HEK293 (cell line): Measurements from ENCODE around the gene DDN.
A peak's percentile ranks its signal among the peaks of the same experiment; 100 is the strongest.

Experiments used
- CTCF ChIA-PET: fragments of 350-600 bp; formaldehyde crosslinking; extraction: SDS; loops from one replicate; lab custom pipeline; 2021; ENCODE audit warnings: antibody characterized with exemption; lab: Yijun Ruan, JAX
- POLR2A ChIA-PET: fragments of 300-600 bp; formaldehyde crosslinking; extraction: SDS; loops from one replicate; lab custom pipeline; 2020; ENCODE audit warnings: antibody characterized with exemption, inconsistent platforms; lab: Yijun Ruan, JAX
- H3K27ac ChIP-seq: fragments of 200-500 bp; sonication (Bioruptor generic); 2 replicates; pipeline ENCODE4 v1.5.1; 2014; ENCODE audit warnings: low read depth, low read length, control low read depth, inconsistent platforms; ENCODE audit errors: extremely low read depth
- H3K36me3 ChIP-seq, 2 experiments: fragments of 200-500 bp in 1 of 2; sonication (Bioruptor generic) in 1 of 2; 1 replicate in 1 of 2; 2 replicates in 1 of 2; pipeline ENCODE4 v1.5.1; 2014 to 2017; ENCODE audit warnings: inconsistent platforms in 2 of 2, low read length in 2 of 2; ENCODE audit not compliant: control insufficient read depth in 2 of 2, insufficient read depth in 1 of 2
- H3K4me1 ChIP-seq: fragments of 200-500 bp; sonication (Bioruptor generic); 2 replicates; pipeline ENCODE4 v1.5.1; 2014; ENCODE audit warnings: mild to moderate bottlenecking, low read length, inconsistent platforms; ENCODE audit not compliant: control insufficient read depth, insufficient read depth
- H3K4me3 ChIP-seq: 2 replicates; pipeline ENCODE4 v1.5.1; 2011; ENCODE audit warnings: low read depth, mild to moderate bottlenecking, control low read depth, low read length, moderate library complexity
- H3K9me3 ChIP-seq: fragments of 200-500 bp; sonication (Bioruptor generic); 2 replicates; pipeline ENCODE4 v1.5.1; 2014; ENCODE audit warnings: low read depth, low read length, inconsistent platforms; ENCODE audit not compliant: control insufficient read depth, insufficient read depth
- GLIS2 ChIP-seq: fragments of 450-650 bp; formaldehyde crosslinking; IDR thresholded peaks from 2 replicates; pipeline ENCODE4 v1.5.1; 2016; ENCODE audit warnings: missing biosample characterization, missing genetic modification characterization
- HOXD13 ChIP-seq: sonication (generic); formaldehyde crosslinking; IDR thresholded peaks from 2 replicates; pipeline ENCODE4 v1.8.0; 2022; ENCODE audit warnings: missing genetic modification reagents, borderline replicate concordance
- SALL2 ChIP-seq: fragments of 450-650 bp; formaldehyde crosslinking; IDR thresholded peaks from 2 replicates; pipeline ENCODE4 v1.5.0; 2017; ENCODE audit warnings: missing biosample characterization, mild to moderate bottlenecking, missing genetic modification characterization, borderline replicate concordance
- SCRT1 ChIP-seq: fragments of 450-650 bp; formaldehyde crosslinking; IDR thresholded peaks from 2 replicates; pipeline ENCODE4 v1.5.1; 2016; ENCODE audit warnings: missing biosample characterization, missing genetic modification characterization, borderline replicate concordance
- SCRT2 ChIP-seq: fragments of 450-650 bp; formaldehyde crosslinking; IDR thresholded peaks from 2 replicates; pipeline ENCODE4 v1.5.1; 2016; ENCODE audit warnings: missing biosample characterization, missing genetic modification characterization
- SETDB1 ChIP-seq: IDR thresholded peaks from one replicate; pipeline ENCODE4 v1.6.1; 2017; ENCODE audit warnings: mild to moderate bottlenecking, low read length, moderate library complexity, mixed read lengths; ENCODE audit not compliant: insufficient read length
- TSHZ1 ChIP-seq: fragments of 450-650 bp; formaldehyde crosslinking; IDR thresholded peaks from 2 replicates; pipeline ENCODE4 v1.5.1; 2016; ENCODE audit warnings: missing biosample characterization, missing genetic modification characterization, borderline replicate concordance
- YY2 ChIP-seq: fragments of 450-650 bp; formaldehyde crosslinking; IDR thresholded peaks from 2 replicates; pipeline ENCODE4 v1.5.1; 2016; ENCODE audit warnings: missing biosample characterization, missing genetic modification characterization
- ZBTB7A ChIP-seq: fragments of 450-650 bp; formaldehyde crosslinking; IDR thresholded peaks from 2 replicates; pipeline ENCODE4 v1.5.1; 2016; ENCODE audit warnings: low read depth, missing biosample characterization, missing genetic modification characterization
- ZNF169 ChIP-seq: fragments of 450-650 bp; formaldehyde crosslinking; IDR thresholded peaks from 2 replicates; pipeline ENCODE4 v1.5.1; 2016; ENCODE audit warnings: missing biosample characterization, missing genetic modification characterization
- ZNF2 ChIP-seq: fragments of 450-650 bp; formaldehyde crosslinking; IDR thresholded peaks from 2 replicates; pipeline ENCODE4 v1.5.1; 2016; ENCODE audit warnings: missing biosample characterization, missing genetic modification characterization
- ZNF404 ChIP-seq: fragments of 450-650 bp; formaldehyde crosslinking; IDR thresholded peaks from 2 replicates; pipeline ENCODE4 v1.5.1; 2017; ENCODE audit warnings: missing biosample characterization, missing genetic modification characterization
- ZNF416 ChIP-seq: fragments of 450-650 bp; formaldehyde crosslinking; IDR thresholded peaks from 2 replicates; pipeline ENCODE4 v1.5.1; 2016; ENCODE audit warnings: missing biosample characterization, missing genetic modification characterization
- ZNF426 ChIP-seq: fragments of 450-650 bp; formaldehyde crosslinking; IDR thresholded peaks from 2 replicates; pipeline ENCODE4 v1.5.1; 2017; ENCODE audit warnings: missing biosample characterization, missing genetic modification characterization, mild to moderate bottlenecking, inconsistent platforms, moderate library complexity
- ZNF433 ChIP-seq: fragments of 450-650 bp; formaldehyde crosslinking; IDR thresholded peaks from 2 replicates; pipeline ENCODE4 v1.5.1; 2016; ENCODE audit warnings: missing biosample characterization, missing genetic modification characterization, low read depth
- ZNF529 ChIP-seq: fragments of 450-650 bp; formaldehyde crosslinking; IDR thresholded peaks from 2 replicates; pipeline ENCODE4 v1.5.1; 2017; ENCODE audit warnings: missing genetic modification characterization, missing biosample characterization; ENCODE audit not compliant: insufficient replicate concordance
- ZNF623 ChIP-seq: fragments of 450-650 bp; formaldehyde crosslinking; IDR thresholded peaks from 2 replicates; pipeline ENCODE4 v1.5.1; 2016; ENCODE audit warnings: missing biosample characterization, missing genetic modification characterization
- TF ChIP-seq, protein P1 (sequence below): fragments of 450-650 bp; formaldehyde crosslinking; IDR thresholded peaks from 2 replicates; pipeline ENCODE4 v1.5.1; 2016; ENCODE audit warnings: missing biosample characterization, missing genetic modification characterization
- TF ChIP-seq, protein P2 (sequence below): IDR thresholded peaks from 2 replicates; pipeline ENCODE4 v1.6.1; 2011; ENCODE audit warnings: mild to moderate bottlenecking, low read depth, low read length, borderline replicate concordance

DDN gene

GRCh38 chr12:49031573-49032161, 32.5 kb upstream of the DDN start:
- Histone ChIP-seq H3K4me3 (no peak overlapping the region), H3K27ac (no peak overlapping the region), H3K36me3 (peaks cover 26 to 95% of the 10 kb centered on the region in 2 experiments), H3K9me3 (no peaks in the 10 kb centered on the region), H3K4me1 (no peaks in the 10 kb centered on the region)
- TF ChIP-seq, protein P1, sequence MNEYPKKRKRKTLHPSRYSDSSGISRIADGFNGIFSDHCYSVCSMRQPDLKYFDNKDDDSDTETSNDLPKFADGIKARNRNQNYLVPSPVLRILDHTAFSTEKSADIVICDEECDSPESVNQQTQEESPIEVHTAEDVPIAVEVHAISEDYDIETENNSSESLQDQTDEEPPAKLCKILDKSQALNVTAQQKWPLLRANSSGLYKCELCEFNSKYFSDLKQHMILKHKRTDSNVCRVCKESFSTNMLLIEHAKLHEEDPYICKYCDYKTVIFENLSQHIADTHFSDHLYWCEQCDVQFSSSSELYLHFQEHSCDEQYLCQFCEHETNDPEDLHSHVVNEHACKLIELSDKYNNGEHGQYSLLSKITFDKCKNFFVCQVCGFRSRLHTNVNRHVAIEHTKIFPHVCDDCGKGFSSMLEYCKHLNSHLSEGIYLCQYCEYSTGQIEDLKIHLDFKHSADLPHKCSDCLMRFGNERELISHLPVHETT = no peak
- TF ChIP-seq ZNF433 (tag by site-specific recombination) = no peak
- no peak for TF ChIP-seq SALL2 (tag by site-specific recombination)
- TF ChIP-seq ZNF623 = no peak
- no peak for TF ChIP-seq SETDB1
- TF ChIP-seq ZNF426 = no peak
- no peak for TF ChIP-seq YY2 (tag by site-specific recombination)
- no peak for TF ChIP-seq ZNF404 (tag by site-specific recombination)
- no peak for TF ChIP-seq ZBTB7A (tag by site-specific recombination)
- no peak for TF ChIP-seq TSHZ1
- TF ChIP-seq ZNF416 = no peak
- TF ChIP-seq ZNF169 (tag by site-specific recombination) = no peak
- TF ChIP-seq ZNF529 = no peak
- no peak for TF ChIP-seq GLIS2
- CTCF ChIA-PET = interaction anchor here (0.6 to 1.0 kb wide), 2 partner anchors 13 to 263 kb away, joined by 3 read pairs; partner anchors contain the start of gene PRPH
- POLR2A ChIA-PET = interaction anchor here (1.8 kb wide), 1 partner anchor 8 kb away, joined by 6 read pairs; no protein-coding TSS in a partner anchor

DNA sequence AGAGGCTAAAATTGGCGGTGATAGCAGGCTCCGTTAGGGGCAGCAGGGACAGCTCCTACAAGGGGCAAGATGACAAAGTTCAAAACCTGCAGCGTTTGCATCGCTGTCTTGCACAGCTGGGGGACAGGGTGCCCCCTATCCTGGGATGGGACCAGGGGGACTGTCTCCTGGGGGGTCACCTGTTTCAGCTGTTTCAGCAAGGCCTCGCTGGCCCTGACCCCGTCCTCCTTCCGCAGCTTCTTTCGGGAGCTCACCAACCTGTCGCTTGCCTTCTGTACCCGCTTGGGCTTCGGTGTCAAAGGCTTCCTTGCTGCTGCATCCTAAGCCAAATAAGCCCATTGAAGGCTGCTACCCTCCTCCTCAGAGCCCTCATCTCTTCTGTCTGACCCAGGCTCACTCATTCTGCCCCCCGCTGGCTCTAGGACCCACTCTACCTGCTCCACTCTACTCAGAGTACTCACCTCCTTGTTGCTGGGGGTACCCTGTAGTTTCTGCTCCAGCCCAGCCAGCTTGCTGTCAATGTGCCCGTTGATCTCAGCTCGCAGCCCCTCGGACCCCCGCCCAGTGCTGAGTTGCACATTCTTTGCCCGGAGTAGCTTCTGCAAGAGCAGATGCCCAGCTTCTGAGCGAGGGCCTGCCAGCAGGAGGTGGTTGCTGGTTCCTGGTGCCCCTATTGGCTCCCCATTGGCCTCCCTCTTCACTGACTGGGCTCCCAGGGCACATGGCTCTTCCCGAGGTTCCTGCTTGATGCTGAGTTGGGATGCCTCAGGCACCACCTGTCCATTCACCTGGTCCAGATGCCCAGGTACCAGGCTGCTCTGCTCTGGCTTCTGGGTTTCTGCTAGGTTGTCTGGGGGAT, 31.8 kb upstream of the DDN start:
- H3K9me3 ChIP-seq = no peaks in the 10 kb centered on the region
- POLR2A ChIA-PET = interaction anchor here (1.0 to 1.8 kb wide), 4 partner anchors 9 to 100 kb away, joined by 3 to 8 read pairs (median 6); partner anchors contain the start of gene TUBA1B

More for the DNA sequence above, 31.8 kb upstream of the DDN start:
- no peak overlapping the region for H3K4me3 ChIP-seq
- peaks cover 19 to 98% of the 10 kb centered on the region in 2 experiments for H3K36me3 ChIP-seq
- H3K4me1 ChIP-seq = no peaks in the 10 kb centered on the region
- TF ChIP-seq, protein P2, sequence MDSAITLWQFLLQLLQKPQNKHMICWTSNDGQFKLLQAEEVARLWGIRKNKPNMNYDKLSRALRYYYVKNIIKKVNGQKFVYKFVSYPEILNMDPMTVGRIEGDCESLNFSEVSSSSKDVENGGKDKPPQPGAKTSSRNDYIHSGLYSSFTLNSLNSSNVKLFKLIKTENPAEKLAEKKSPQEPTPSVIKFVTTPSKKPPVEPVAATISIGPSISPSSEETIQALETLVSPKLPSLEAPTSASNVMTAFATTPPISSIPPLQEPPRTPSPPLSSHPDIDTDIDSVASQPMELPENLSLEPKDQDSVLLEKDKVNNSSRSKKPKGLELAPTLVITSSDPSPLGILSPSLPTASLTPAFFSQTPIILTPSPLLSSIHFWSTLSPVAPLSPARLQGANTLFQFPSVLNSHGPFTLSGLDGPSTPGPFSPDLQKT = no peak
- no peak for TF ChIP-seq HOXD13 (CRISPR knock-in tag)
- peak; percentile 77 for TF ChIP-seq SCRT1 (tag by site-specific recombination)
- TF ChIP-seq SCRT2 = peak; percentile 95
- no peak for TF ChIP-seq ZNF2 (tag by site-specific recombination)
- H3K27ac ChIP-seq = no peak overlapping the region
- CTCF ChIA-PET = interaction anchor here (0.6 to 3.2 kb wide), 5 partner anchors 13 to 264 kb away, joined by 3 to 17 read pairs (median 3); partner anchors contain the start of gene PRPH
